ENCODE results near the gene TNNC1. TPM values are rescaled to one million over a fixed set of nuclear protein-coding genes. Genes with fewer than 3 reads are reported as not detected.

The TNNC1 gene
- total and polyA plus RNA-seq, 10 donors, result 0.74 to 5.8 (median 1.9) TPM

DNA sequence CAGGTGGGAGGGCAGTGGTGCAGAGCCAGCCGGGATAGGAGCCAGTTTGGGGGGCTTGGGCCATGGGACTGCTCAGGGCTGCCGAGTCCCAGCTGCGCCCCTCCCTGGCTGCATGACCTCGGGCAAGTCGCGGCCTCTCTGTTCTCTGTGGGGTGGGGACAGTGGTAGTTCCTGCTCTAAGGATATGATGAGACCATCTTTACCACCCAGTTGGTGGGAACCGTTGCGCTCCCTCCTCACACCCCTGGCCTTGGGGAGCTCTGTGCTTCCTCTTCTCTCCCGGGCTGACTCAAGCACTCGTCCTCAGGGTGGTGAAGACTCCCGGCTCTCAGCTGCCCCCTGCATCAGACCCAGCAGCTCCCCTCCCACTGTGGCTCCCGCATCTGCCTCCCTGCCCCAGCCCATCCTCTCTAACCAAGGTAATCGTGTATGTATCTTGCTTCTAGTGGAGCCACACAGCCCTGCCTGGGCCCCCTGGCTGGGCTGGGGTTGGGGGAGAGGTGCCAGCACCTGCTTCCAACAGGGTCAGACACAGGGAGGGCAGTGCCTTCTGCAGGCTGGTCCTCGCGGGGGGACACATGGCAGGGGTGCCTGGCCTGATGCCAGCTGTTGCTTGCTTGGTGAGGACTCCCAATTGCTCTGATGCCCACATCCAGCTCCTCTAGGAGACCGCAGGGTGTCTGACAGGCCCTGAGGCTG is 26.2 kb upstream of the TNNC1 start:
- TF ChIP-seq POLR2A (IDR thresholded peaks at IDR 0.05) (no peak), POLR2AphosphoS5 (IDR thresholded peaks at IDR 0.05) (peak in 1 of 3 donors; percentile 29)
- TF ChIP-seq, protein P1, sequence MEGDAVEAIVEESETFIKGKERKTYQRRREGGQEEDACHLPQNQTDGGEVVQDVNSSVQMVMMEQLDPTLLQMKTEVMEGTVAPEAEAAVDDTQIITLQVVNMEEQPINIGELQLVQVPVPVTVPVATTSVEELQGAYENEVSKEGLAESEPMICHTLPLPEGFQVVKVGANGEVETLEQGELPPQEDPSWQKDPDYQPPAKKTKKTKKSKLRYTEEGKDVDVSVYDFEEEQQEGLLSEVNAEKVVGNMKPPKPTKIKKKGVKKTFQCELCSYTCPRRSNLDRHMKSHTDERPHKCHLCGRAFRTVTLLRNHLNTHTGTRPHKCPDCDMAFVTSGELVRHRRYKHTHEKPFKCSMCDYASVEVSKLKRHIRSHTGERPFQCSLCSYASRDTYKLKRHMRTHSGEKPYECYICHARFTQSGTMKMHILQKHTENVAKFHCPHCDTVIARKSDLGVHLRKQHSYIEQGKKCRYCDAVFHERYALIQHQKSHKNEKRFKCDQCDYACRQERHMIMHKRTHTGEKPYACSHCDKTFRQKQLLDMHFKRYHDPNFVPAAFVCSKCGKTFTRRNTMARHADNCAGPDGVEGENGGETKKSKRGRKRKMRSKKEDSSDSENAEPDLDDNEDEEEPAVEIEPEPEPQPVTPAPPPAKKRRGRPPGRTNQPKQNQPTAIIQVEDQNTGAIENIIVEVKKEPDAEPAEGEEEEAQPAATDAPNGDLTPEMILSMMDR (IDR thresholded peaks at IDR 0.05 in 8 of 11, conservative IDR thresholded peaks at IDR 0.05 in 3 of 11), result no peak
- Histone ChIP-seq H3K4me1 (peaks cover 0 to 47% (median 9%) of the 10 kb centered on the region in 6 donors), H3K36me3 (peaks cover 0 to 99% (median 86%) of the 10 kb centered on the region in 6 donors), H3K27ac (no peak overlapping the region), H3K9me3 (no peaks in the 10 kb centered on the region), H3K4me3 (no peak overlapping the region), H3K27me3 (replicated peaks in 1 of 7) (no peaks in the 10 kb centered on the region)
- intact Hi-C loops (cut with DNase I; ENCODE audit: low total_unique reads), result no loop called here
- no peak for DNase-seq
- WGBS, 5 donors, result 67 to 83% (median 76%) methylated on average over 13 to 16 of the region's 16 CpGs

DNA sequence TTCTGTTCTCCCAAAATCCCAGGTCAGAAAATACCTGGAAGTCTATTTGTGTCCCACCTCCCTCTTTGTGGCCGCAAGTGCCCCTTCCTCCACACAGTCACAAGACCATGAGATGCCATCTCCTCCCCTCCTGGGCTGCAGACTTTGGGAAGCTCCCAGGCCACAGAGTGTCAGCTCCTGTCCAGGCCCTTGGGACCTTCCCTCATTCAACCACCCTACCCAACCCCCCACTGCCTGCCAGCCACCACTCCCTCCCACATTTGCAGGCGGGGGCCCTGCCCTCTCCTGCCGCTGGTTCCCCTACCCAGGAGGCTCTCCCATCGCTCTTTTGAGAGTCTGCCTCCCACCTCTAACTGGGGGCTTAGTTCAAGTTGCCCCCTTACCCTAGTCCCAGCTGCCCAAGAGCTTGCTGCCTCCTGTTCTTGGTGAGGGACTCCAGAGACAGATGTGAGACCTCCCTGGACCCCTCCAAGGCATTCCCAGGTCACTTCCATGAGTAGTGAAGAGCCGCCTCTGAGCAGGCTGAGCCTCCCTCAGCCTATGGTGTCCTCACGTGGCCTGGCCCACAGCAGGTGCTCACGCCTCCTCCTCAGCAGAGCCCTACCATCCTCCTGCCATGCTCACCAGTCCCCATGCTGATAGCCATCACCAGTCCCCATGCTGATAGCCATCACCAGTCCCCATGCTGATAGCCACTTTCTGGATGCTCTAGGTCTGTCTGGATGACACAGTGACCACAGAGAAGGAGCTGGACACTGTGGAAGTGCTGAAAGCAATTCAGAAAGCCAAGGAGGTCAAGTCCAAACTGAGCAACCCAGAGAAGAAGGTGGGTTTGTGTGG is 25.4 kb upstream of the TNNC1 start:
- DNase-seq, result no peak
- no peak overlapping the region for H3K4me3 ChIP-seq
- peaks cover 0 to 40% (median 6%) of the 10 kb centered on the region in 6 donors for H3K4me1 ChIP-seq
- H3K27ac ChIP-seq, result no peak overlapping the region
- H3K9me3 ChIP-seq, result no peaks in the 10 kb centered on the region
- TF ChIP-seq POLR2A (IDR thresholded peaks at IDR 0.05) (no peak), POLR2AphosphoS5 (IDR thresholded peaks at IDR 0.05) (no peak)
- no peaks in the 10 kb centered on the region for H3K27me3 ChIP-seq (replicated peaks in 1 of 7)
- intact Hi-C loops (cut with DNase I; ENCODE audit: low total_unique reads), result no loop called here
- peaks cover 0 to 99% (median 89%) of the 10 kb centered on the region in 6 donors for H3K36me3 ChIP-seq
- 92 to 95% (median 95%) methylated on average over 7 of the region's 7 CpGs for WGBS, 5 donors

DNA sequence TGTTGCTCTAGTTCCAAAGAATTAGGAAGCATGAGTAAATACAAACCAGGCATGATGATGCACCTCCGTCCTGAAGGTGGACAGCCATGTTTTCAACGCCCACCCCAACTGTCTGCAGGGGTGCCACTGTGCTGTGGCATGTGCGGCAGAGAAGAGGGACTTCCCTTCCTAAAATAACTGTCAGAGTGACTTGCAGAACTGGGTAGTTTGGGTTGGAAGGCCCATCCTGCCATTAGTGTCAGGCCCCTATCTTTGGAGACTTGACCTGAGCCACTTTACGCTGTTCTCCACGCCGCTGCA is 23.9 kb upstream of the TNNC1 start:
- Histone ChIP-seq H3K27ac (no peak overlapping the region), H3K36me3 (peaks cover 0 to 100% (median 97%) of the 10 kb centered on the region in 6 donors), H3K4me3 (peak overlapping the region in 1 of 8 donors; percentile 2), H3K27me3 (replicated peaks in 1 of 7) (no peaks in the 10 kb centered on the region), H3K4me1 (peaks cover 0 to 27% (median 1%) of the 10 kb centered on the region in 6 donors), H3K9me3 (no peaks in the 10 kb centered on the region)
- DNase-seq, result no peak
- TF ChIP-seq POLR2A (IDR thresholded peaks at IDR 0.05), result no peak
- TF ChIP-seq, protein P1 (IDR thresholded peaks at IDR 0.05 in 8 of 11, conservative IDR thresholded peaks at IDR 0.05 in 3 of 11), result no peak
- no peak for TF ChIP-seq POLR2AphosphoS5 (IDR thresholded peaks at IDR 0.05)
- 81 to 93% (median 90%) methylated on average over 5 to 6 of the region's 6 CpGs for WGBS, 5 donors
- intact Hi-C loops (cut with DNase I; ENCODE audit: low total_unique reads), result no loop called here

DNA sequence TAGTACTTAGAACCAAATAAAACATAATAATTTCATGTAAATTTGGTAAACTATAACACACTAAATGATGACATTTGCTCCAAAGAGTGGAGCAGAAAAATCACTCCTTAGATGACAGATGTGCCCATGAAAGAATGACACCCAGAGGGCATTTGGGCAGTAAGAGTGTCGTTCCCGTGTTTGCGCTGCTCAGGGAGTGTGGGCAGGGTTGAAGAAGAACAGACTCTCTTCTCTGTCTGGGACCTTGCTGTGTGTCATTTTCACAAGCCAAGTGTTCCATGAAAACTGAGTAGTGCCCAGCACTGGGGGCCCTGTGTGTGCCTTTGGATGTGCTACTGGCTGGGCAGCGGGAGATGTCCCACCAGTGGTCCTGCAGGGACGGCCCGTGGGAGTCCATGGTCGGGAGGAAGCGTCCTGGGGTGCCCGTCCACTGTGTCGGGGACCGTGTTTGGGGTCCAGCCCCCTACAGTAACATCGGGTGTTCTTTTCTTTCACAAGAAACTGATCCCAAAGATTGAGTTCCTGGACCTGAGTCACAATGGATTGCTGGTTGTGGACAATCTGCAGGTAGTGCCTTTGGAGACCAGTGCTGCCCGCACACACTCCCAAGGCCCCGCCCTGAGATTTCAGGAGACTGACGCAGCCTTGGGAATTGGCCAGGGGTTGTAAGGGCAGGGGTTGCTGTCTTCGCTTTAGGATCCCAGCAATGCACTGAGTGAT is 23.4 kb upstream of the TNNC1 start:
- DNase-seq, result no peak
- H3K4me3 ChIP-seq, result no peak overlapping the region
- H3K36me3 ChIP-seq, result peaks cover 0 to 100% (median 97%) of the 10 kb centered on the region in 6 donors
- H3K4me1 ChIP-seq, result peaks cover 0 to 32% (median 4%) of the 10 kb centered on the region in 6 donors
- no peaks in the 10 kb centered on the region for H3K27me3 ChIP-seq (replicated peaks in 1 of 7)
- TF ChIP-seq, protein P1 (IDR thresholded peaks at IDR 0.05 in 8 of 11, conservative IDR thresholded peaks at IDR 0.05 in 3 of 11), result no peak
- TF ChIP-seq POLR2AphosphoS5 (IDR thresholded peaks at IDR 0.05) (no peak), POLR2A (IDR thresholded peaks at IDR 0.05) (no peak)
- no peaks in the 10 kb centered on the region for H3K9me3 ChIP-seq
- WGBS, 5 donors, result 94 to 97% (median 95%) methylated on average over 15 to 16 of the region's 16 CpGs
- no peak overlapping the region for H3K27ac ChIP-seq
- intact Hi-C loops (cut with DNase I; ENCODE audit: low total_unique reads), result no loop called here

All from spleen (tissue), 11 donors.